ENCODE results near the gene DLG2. TPM values are rescaled to one million over a fixed set of nuclear protein-coding genes. Genes with fewer than 3 reads are reported as not detected.

Gene DLG2
- total and polyA plus RNA-seq, 9 of the 15 experiments (the other 6 are each of a cell fraction or from before 2014, with no cell fraction given): 0.52 to 1.6 (median 0.95) TPM

DNA sequence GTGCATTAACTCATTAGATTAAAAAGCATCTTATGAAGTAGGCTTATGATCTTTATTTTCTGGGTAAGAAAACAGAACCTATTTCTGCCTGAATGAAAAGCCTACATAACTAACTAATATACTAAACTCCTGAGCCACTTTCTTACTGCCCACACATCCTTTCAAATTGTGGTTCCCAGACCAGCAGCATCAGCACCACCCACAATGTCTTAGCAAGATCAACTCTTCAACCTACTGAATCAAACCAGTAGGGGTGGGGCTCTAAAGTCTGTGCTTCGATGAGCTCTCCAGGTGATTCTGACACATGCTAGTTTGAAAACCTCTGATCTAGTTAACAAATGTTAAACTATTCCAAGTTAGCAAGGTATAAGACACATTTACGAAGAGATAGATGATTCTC is 462.4 kb downstream of the DLG2 start:
- ATAC-seq (no peak), FAIRE-seq (no peak), DNase-seq (ENCODE audit: extremely low read depth in 1 of 4, low spot score in 3 of 4) (no peak)
- 0% methylated on average over 2 of the region's 2 CpGs for WGBS (ENCODE audit: insufficient coverage, low coverage, missing lambda C conversion rate)
- no peaks in the 10 kb centered on the region for H3K27me3 ChIP-seq (ENCODE audit: control insufficient read depth in 2 of 2, insufficient read depth in 2 of 2, low read length in 2 of 2)
- H3K36me3 ChIP-seq (ENCODE audit: control insufficient read depth, insufficient read depth, low read length): no peaks in the 10 kb centered on the region
- no peaks in the 10 kb centered on the region for H4K20me1 ChIP-seq (replicated peaks; ENCODE audit: control insufficient read depth, insufficient read depth, low read length)
- no peak overlapping the region for H3K9ac ChIP-seq (ENCODE audit: insufficient read depth in 1 of 2, low read depth in 2 of 2, low read length in 2 of 2)
- no peak overlapping the region for H3K4me3 ChIP-seq
- ChIA-PET POLR2A (no interaction called here), CTCF (ENCODE audit: low intra/inter-chr PET ratio) (no interaction called here)
- no peak overlapping the region for H2AFZ ChIP-seq (ENCODE audit: low read depth, low read length)
- no peaks in the 10 kb centered on the region for H3K4me1 ChIP-seq (replicated peaks in 1 of 2; ENCODE audit: control insufficient read depth in 2 of 2, insufficient read depth in 2 of 2, low read length in 2 of 2)
- no peaks in the 10 kb centered on the region for H3K79me2 ChIP-seq (ENCODE audit: control insufficient read depth, insufficient read depth, low read length)
- BruUV-seq (replicated peaks): no TSS peak
- no peak overlapping the region for H3K4me2 ChIP-seq (ENCODE audit: insufficient read depth, low read length)
- intact Hi-C loops (cut with micrococcal nuclease) (no loop called here), in situ Hi-C loops (cut with MboI) (no loop called here)
- TF ChIP-seq ZBTB17 (CRISPR knock-in tag; IDR thresholded peaks at IDR 0.05) (no peak), DIDO1 (tag; IDR thresholded peaks at IDR 0.05; ENCODE audit: low read depth) (no peak)
- TF ChIP-seq, protein P1, sequence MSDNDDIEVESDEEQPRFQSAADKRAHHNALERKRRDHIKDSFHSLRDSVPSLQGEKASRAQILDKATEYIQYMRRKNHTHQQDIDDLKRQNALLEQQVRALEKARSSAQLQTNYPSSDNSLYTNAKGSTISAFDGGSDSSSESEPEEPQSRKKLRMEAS (CRISPR knock-in tag; IDR thresholded peaks at IDR 0.05): no peak
- TF ChIP-seq, protein P2, sequence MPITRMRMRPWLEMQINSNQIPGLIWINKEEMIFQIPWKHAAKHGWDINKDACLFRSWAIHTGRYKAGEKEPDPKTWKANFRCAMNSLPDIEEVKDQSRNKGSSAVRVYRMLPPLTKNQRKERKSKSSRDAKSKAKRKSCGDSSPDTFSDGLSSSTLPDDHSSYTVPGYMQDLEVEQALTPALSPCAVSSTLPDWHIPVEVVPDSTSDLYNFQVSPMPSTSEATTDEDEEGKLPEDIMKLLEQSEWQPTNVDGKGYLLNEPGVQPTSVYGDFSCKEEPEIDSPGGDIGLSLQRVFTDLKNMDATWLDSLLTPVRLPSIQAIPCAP (CRISPR knock-in tag; IDR thresholded peaks at IDR 0.05; ENCODE audit: borderline replicate concordance): no peak
- no peak overlapping the region for H3K27ac ChIP-seq (ENCODE audit: extremely low read depth, low read depth, low read length)
- H3K9me3 ChIP-seq (replicated peaks; ENCODE audit: control insufficient read depth, insufficient read depth, low read depth, low read length): no peaks in the 10 kb centered on the region
- no peaks in the 10 kb centered on the region for H3K9me1 ChIP-seq (ENCODE audit: control insufficient read depth, insufficient read depth, low read length)

DNA sequence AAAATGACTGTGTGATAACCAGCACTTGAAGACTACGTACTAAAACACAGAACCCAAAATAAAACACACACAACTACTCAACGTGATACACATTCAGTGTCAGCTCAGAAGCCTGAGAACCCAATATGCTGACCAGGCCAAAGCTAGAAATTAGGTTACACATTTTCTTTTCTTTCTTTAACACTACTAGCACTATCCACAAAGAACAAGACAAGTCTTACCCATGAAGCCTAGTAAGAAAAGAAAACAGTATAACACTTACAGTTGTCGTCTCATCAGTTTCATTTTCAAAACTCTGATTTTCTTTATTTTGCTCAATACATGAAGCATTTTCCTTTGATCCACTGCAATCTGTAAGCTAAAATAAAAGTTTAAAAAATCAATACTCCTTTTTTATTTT is 472.9 kb downstream of the DLG2 start:
- H3K79me2 ChIP-seq (ENCODE audit: control insufficient read depth, insufficient read depth, low read length): no peaks in the 10 kb centered on the region
- no peaks in the 10 kb centered on the region for H4K20me1 ChIP-seq (replicated peaks; ENCODE audit: control insufficient read depth, insufficient read depth, low read length)
- DNase-seq (ENCODE audit: extremely low read depth in 1 of 4, low spot score in 3 of 4) (no peak), FAIRE-seq (no peak), ATAC-seq (no peak)
- H3K9me1 ChIP-seq (ENCODE audit: control insufficient read depth, insufficient read depth, low read length): no peaks in the 10 kb centered on the region
- in situ Hi-C loops (cut with MboI) (no loop called here), intact Hi-C loops (cut with micrococcal nuclease) (no loop called here)
- H2AFZ ChIP-seq (ENCODE audit: low read depth, low read length): no peak overlapping the region
- no peak overlapping the region for H3K27ac ChIP-seq (ENCODE audit: extremely low read depth, low read depth, low read length)
- no peaks in the 10 kb centered on the region for H3K4me1 ChIP-seq (replicated peaks in 1 of 2; ENCODE audit: control insufficient read depth in 2 of 2, insufficient read depth in 2 of 2, low read length in 2 of 2)
- POLR2A ChIA-PET: interaction anchor here (0.7 kb wide), 1 partner anchor 1046 kb away, joined by 4 read pairs; no protein-coding TSS in a partner anchor
- TF ChIP-seq DIDO1 (tag; IDR thresholded peaks at IDR 0.05; ENCODE audit: low read depth): no peak
- H3K9me3 ChIP-seq (replicated peaks; ENCODE audit: control insufficient read depth, insufficient read depth, low read depth, low read length): no peaks in the 10 kb centered on the region; the same call in 1 of the 2 replicates
- no peaks in the 10 kb centered on the region for H3K36me3 ChIP-seq (ENCODE audit: control insufficient read depth, insufficient read depth, low read length)
- WGBS (ENCODE audit: insufficient coverage, low coverage, missing lambda C conversion rate): 4% methylated on average over 3 of the region's 3 CpGs
- no TSS peak for BruUV-seq (replicated peaks)
- no peak overlapping the region for H3K9ac ChIP-seq (ENCODE audit: insufficient read depth in 1 of 2, low read depth in 2 of 2, low read length in 2 of 2)
- H3K4me3 ChIP-seq: no peak overlapping the region
- CTCF ChIA-PET (ENCODE audit: low intra/inter-chr PET ratio): no interaction called here
- H3K4me2 ChIP-seq (ENCODE audit: insufficient read depth, low read length): no peak overlapping the region
- H3K27me3 ChIP-seq (ENCODE audit: control insufficient read depth in 2 of 2, insufficient read depth in 2 of 2, low read length in 2 of 2): no peaks in the 10 kb centered on the region

Measured in K562 (cell line).